GM18861 (cell line): Measurements from ENCODE around the gene PRSS56.

ENCODE experiments used
- ATAC-seq: cut with Tn5 transposase; IDR thresholded peaks from one replicate; pipeline ENCODE4 v1.9.1; 2021; ENCODE audit not compliant: unreplicated experiment

The PRSS56 gene

DNA sequence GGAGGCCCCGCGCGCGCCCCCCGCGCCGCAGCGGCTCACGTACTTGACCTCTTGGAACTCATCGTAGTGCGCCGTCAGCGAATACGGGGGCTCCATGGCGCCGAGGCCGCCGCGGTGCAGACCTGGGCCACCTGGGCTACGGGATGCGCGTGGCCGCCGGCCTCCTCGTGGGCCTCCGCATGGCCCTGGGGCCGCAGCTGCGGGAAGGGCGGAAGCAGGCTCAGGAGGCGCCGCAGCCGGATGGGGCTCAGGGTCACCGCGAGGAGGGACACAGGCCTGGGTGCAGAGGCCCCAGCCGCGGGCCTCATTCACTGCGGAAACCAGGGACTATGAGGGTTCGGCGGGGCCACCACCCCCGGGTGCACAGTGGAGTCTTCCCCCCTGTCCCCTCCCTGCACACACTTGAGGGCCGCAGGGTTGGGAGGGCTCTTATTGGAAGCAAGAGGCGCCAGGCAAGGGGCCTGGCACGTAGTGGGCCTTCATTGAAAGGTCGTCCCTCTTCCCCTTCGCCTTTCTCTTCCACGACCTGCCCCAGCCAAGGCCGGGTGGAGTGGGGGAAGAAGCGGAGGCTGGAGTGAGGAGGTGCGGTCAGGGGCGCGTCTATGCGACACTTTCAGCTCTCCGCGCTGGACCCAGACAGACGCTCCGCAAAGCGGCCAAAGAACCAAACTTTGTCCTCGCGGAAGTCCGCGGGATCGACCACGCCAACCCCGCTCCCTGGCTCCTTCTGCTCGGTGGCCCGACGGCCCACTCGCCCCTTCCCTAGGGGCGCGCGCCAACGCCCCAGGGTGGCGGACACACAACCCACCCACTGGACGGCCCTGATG lies 33.4 kb upstream of the PRSS56 start:
- no peak for ATAC-seq

- no peak for ATAC-seq
Observed at GRCh38 chr2:232487385-232488096, 32.6 kb upstream of the PRSS56 start, which contains the start of gene ECEL1. Gene ECEL1, minus strand, starts transcription at chr2:232487834. Its CDS starts 1,181 bp downstream, at chr2:232486653.

DNA sequence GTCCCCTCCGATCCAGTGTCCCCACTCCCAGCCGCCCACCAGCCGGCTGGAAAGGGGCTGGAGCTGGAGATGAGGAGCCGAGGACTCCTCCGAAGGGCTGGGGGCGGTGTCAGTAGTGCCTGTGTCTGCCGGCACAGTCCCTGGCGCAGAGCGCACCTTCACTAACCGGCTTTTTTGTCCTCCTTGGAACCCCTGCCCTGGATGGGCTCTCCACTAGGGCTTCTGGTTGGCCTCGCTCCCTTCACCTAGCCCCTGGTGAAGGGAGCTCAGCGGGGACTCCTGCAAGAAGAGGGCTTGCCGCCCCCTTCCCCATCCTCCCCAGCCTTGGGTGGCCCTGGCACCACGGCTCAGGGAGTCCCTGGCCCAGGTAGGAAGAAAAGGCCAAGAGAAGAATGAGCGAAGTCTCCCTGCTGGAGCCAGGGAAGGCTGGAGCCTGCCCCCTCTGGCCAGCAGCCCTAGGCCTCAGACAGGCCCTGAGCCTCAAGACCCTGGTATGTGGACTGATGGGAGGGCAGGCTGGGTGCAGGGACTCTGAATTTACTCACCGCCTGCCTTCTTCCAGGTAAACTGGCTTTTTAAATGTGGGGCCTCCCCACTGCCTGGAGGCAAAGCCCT lies 32.0 kb upstream of the PRSS56 start:
- no peak for ATAC-seq

DNA sequence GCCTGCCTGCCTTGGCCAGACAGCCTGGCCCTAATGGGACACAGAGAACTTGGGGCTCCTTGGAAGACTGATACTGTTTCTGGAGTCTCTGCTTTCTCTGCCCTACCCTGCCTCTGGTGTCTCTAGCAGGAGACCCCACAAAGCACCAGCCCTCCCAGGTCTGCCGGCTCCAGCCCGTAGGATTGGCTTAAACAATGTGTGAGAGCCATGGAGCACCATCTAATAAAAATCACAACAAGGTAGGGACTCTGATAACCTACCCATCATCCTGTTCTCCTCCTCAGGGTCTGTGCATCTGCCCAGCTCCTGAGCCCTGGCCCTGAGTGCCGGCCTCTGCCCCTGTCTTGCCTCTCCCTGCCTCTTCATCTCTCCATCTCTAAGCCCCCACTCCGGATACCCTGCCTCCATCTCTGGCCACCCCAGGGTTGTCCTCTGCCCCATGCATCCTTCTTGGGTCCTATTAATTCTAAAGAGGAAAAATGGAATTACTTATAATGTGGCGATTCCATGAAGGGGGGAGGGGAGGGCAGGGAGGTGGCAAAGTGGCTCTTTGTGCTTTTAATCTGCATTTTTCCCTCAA lies 31.4 kb upstream of the PRSS56 start:
- ATAC-seq: no peak

DNA sequence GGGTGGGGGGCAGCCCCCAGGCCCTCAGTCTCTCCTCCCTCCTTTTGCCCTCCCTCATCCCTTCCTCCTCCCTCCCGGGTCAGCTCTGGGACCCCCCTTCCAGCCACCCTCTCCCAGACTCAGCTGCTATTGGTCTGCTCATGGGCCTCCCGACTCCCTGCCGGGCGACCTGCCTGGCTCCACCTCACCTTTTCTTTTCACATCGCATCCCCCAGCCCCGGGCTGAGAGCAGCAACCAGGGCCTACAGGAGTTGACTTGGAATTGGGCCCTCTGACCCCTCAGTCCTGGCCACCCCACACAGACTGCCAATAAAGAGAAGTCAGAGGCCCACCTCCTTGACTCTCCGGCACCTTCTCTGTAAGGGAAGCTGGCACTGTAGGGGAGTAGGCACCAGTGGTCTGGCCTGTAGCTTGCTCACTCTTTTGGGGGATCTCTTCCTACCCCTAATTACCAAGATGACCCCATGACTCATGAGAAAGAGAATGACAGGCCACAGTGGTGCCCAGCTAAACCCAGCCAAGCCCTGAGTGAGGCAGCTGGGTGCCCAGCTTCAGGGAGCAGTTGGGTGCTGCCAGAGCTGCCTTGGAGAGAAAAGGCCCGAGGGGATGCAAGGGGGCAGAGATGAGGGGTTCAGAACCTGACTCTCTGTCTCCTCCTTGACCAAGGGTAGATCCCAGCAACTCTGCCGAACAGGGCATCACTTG lies 30.5 kb upstream of the PRSS56 start:
- ATAC-seq: no peak

DNA sequence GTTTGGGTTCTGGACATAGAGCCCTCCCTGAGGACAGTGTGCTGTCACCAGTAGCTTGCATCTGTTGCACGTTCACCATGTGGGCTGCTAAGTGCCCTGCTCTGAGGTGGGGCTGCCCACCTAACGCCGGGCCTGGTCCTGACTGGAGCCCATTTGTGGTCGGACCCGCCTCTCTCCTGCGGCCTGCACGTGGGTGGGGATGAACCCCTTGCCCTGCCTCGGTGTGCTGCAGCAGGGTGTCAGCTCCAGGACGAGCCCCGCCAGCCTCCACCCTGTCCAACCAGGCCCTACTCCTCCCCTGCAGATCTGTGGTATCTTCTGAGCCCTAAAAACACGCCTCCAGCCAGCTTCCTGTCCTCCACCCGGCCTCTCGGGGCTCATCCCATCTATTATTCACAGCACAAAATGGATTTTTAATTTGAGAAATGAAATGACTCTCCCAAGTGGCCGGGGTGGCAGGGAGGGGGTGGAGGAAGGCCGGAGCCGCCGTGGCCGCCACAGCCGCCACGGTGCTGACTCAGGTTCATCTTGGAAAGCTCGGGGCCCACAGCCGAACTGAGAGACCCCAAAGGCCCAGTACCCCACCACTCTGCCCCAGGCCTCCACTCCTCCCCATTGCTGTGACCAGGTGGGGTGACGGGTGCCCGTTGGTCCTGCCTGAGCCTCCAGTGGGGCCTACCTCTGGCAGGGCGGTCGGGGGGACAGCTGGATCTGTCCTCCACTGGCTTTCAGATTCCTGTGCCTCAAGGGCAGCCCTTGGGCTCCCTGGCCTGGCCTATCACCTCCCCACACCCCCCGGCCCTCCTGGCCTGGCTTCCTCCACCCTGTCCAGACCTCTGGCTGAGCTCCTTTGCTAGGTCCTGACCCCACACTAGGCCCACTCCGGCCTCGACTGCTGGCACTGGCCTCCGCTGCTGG lies 29.7 kb upstream of the PRSS56 start:
- ATAC-seq: no peak

DNA sequence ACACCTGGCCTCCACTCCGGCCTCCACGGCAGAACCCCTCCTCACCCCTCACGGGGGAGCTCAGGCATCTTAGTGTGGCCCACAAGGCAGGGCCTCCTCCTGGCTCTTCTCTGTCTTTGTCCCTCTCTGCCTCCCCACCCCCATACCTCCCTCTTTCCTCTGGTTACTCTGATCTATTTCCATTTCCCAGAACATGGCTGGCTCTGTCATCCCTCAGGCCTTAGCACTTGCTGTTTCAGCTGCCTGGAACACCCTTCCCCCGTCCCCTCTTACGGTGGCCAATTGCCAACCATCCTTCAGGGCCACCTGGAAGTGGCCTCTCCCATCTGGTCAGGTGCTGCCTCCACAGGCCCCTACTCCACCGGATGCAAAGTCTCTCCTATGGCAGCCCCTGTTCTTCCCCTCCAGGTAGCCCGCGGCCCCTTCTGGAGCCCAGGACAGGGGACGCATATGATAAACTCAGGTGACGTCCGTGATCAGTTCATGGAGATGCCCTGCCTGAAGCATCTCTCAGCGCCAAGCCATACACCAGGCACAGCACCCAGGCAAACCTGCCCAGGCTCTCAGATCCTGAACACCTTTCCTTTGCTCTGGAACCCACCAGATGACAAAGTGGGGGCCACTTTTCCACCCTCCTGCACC lies 28.9 kb upstream of the PRSS56 start:
- ATAC-seq: no peak

DNA sequence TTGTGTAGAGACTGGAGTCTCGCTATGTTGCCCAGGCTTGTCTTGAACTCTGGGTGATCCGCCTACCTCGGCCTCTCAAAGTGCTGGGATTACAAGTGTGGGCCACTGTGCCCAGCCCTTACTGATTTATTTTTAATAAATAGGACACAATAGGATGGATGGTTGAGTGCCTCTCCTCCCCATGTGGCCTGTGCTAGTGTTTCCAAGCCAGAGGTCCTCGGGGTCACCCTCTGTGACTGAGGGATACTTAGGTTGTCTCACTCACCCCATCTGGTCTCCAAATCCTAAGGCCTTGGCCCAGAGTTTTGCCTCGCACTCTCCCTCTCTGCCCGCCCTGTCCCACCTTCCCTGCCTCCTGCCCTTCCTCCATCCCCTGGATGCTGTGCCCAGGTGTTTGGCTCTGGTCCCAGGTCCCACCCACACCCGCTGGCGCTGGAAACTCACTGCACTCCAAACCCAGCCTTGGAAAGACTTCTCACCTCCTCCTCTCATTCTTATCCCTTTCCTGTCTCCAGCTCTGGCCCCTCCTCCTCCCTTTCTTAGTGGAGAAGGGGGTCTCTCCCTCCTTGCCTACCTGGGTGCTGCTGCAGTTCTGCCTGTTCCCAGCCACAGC lies 27.8 kb upstream of the PRSS56 start:
- ATAC-seq: no peak

DNA sequence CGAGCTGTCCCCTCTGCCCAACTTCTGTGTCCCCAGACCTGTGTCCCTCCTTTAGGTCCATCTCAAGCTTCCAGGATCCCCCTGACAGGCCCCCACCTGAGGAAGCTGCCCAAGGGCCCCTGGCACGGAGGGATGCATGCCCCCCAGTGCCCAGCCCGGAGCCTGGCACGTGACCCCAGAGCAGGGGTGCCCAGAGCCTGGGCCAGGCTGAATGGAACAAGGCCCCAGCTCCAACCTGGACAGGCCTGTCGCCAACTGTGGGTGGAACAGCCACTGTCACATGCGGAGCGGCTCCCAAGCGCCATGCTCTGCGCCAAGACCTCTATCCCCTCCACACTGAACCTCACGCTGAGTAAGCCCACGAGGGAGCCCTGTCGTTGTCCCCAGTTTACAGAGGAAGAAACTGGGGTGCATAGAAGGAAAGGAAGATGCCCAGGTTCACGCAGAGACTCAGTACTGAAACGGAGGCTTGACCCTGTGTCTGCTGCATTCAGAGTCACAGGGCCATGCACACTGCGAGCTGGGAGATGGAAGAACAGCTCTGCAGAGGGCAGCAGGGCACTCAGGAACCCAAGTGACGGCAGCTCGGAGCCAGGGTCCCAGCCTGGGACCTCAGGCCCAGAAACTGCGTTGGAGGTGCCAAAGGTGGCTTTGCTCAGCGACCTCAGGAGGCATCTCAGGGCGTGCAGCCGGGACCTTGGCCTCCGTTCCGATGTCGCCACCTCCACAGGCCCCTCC lies 27.1 kb upstream of the PRSS56 start:
- ATAC-seq: no peak

GRCh38 chr2:232493701-232494474 lies 26.3 kb upstream of the PRSS56 start:
- no peak for ATAC-seq

DNA sequence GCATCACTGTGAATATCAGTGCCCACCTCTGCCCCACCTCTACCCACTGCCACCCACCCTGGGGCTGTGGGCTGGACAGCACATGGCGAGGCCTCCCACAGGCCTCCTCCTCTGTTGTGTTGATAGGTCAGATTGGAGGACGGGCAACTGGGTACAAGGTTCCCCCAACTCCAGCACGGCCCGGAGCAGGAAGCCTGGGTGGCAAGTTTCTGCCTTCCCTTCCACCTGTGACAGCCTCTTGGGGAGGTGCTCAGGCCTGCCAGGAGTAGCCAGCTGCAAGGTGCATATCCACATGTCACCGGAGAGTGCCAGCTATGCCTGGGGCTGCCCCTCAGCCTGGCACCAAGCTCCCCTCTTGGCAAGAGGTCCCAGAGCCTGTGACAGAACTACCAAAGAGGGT lies 25.6 kb upstream of the PRSS56 start:
- ATAC-seq: no peak

- ATAC-seq: no peak
Observed at GRCh38 chr2:232495292-232495691, 24.9 kb upstream of the PRSS56 start.

GRCh38 chr2:232496501-232497270 lies 23.5 kb upstream of the PRSS56 start:
- no peak for ATAC-seq

DNA sequence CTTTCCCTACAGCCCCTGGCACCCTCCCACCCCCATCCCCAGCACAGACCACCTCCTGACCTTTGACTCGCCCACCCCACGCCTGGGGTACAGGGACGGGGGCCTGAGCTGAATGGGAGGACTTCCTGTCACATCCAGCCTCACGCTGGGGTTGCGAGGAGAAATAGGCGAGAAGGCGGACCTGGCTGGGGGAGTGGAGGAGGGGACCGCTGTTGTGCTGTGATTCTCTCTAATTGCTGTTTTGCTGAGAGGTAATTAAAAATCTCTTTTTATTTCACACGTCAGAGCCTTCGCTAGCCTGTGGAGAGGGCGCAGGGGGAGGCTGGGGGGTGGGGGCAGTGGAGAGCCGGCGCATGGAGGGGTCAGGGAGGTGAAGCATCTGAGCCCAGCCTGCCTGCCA lies 22.8 kb upstream of the PRSS56 start:
- no peak for ATAC-seq

- ATAC-seq: no peak
Observed at GRCh38 chr2:232498452-232498851, 21.7 kb upstream of the PRSS56 start.

- ATAC-seq: no peak
Observed at GRCh38 chr2:232501331-232501771, 18.8 kb upstream of the PRSS56 start.
